Endodermal cell (in vitro differentiated cells): ENCODE results near the gene B4GALNT1. TPM values are rescaled to one million over a fixed set of nuclear protein-coding genes. Genes with fewer than 3 reads are reported as not detected.
"Not testable (repeated sequence)": the region's sequence is repeated elsewhere in the genome, so short reads cannot be mapped to it uniquely, and the experiment has no call there.

Source experiments
- DNase-seq: peaks from one replicate; pipeline ENCODE4 v3.0.0-alpha.2; 2017
- H3K27ac ChIP-seq: 2 replicates; pipeline ENCODE4 v1.5.1; 2013; ENCODE audit warnings: mild to moderate bottlenecking, low read depth, low read length, moderate library complexity
- H3K27me3 ChIP-seq: 2 replicates; pipeline ENCODE4 v1.6.1; 2013; ENCODE audit warnings: mild to moderate bottlenecking, low read length, moderate library complexity; ENCODE audit not compliant: insufficient read depth, control insufficient read depth, poor library complexity, severe bottlenecking
- H3K36me3 ChIP-seq: 2 replicates; pipeline ENCODE4 v1.7.0; 2013; ENCODE audit warnings: mild to moderate bottlenecking, low read length, moderate library complexity; ENCODE audit not compliant: control insufficient read depth, insufficient read depth
- H3K4me1 ChIP-seq: one replicate; pipeline ENCODE4 v1.7.0; 2013; ENCODE audit warnings: low read length; ENCODE audit not compliant: control insufficient read depth, insufficient read depth
- H3K4me3 ChIP-seq: 2 replicates; pipeline ENCODE4 v1.5.1; 2013; ENCODE audit warnings: mild to moderate bottlenecking, low read length, moderate library complexity
- H3K9ac ChIP-seq: 2 replicates; pipeline ENCODE4 v1.6.1; 2013; ENCODE audit warnings: mild to moderate bottlenecking, low read length, moderate library complexity; ENCODE audit not compliant: poor library complexity, severe bottlenecking; ENCODE audit errors: extremely low read depth
- H3K9me3 ChIP-seq: 2 replicates; pipeline ENCODE4 v1.6.1; 2013; ENCODE audit warnings: mild to moderate bottlenecking, low read length, moderate library complexity; ENCODE audit not compliant: control insufficient read depth
- H3K27ac Mint-ChIP-seq: 2 replicates; pipeline ENCODE4 v1.8.0; 2020; ENCODE audit warnings: mixed read lengths
- H3K27me3 Mint-ChIP-seq: 2 replicates; pipeline ENCODE4 v1.8.0; 2021; ENCODE audit warnings: mild to moderate bottlenecking, mixed read lengths; ENCODE audit not compliant: insufficient read depth
- H3K36me3 Mint-ChIP-seq: 2 replicates; pipeline ENCODE4 v1.8.0; 2020; ENCODE audit warnings: low read depth, mixed read lengths
- H3K4me1 Mint-ChIP-seq: 2 replicates; pipeline ENCODE4 v1.8.0; 2020; ENCODE audit warnings: mixed read lengths
- H3K4me3 Mint-ChIP-seq: 2 replicates; pipeline ENCODE4 v1.8.0; 2020; ENCODE audit warnings: mild to moderate bottlenecking, moderate library complexity, mixed read lengths
- H3K9me3 Mint-ChIP-seq: 2 replicates; pipeline ENCODE4 v1.8.0; 2020; ENCODE audit warnings: mild to moderate bottlenecking, mixed read lengths
- CTCF ChIP-seq: fragments of 200-600 bp; sonication (generic); conservative IDR thresholded peaks from 2 replicates; pipeline ENCODE4 v1.5.0; 2021; ENCODE audit warnings: antibody characterized with exemption, mild to moderate bottlenecking
- WGBS, 2 experiments: methylation state at CpG; one replicate each; pipeline versions ENCODE4 v1.1.5 to v1.1.7; 2013; ENCODE audit warnings: missing lambda C conversion rate in 2 of 2, mixed read lengths in 1 of 2; ENCODE audit not compliant: insufficient coverage in 1 of 2, insufficient read length in 1 of 2; 5-methylcytosine and 5-hydroxymethylcytosine counted together
- total RNA-seq, 2 donors: library from RNA; stranded (reverse); fragmentation: NEBNext Ultra II Directional in 1 of 2; extraction: Animal tissue kit (Norgen Biotek cat#: 25700) in 1 of 2; gene quantifications; 2 replicates in 1 of 2; 3 replicates in 1 of 2; pipeline ENCODE4 v1.2.1, GENCODE V29; 2021

The B4GALNT1 gene
- total RNA-seq, 2 donors from 2014 or later: 0.49 to 0.66 TPM

- Histone ChIP-seq H3K4me1 (peaks cover 6% of the 10 kb centered on the region), H3K27me3 (peaks cover 21% of the 10 kb centered on the region), H3K9me3 (no peaks in the 10 kb centered on the region), H3K27ac (no peak overlapping the region), H3K36me3 (peaks cover 12% of the 10 kb centered on the region), H3K9ac (no peak overlapping the region), H3K4me3 (peak overlapping the region; percentile 97)
- Mint-ChIP-seq H3K9me3 (no peaks in the 10 kb centered on the region), H3K4me3 (peak overlapping the region; percentile 84), H3K27me3 (peaks cover 3% of the 10 kb centered on the region), H3K27ac (peak overlapping the region; percentile 53), H3K36me3 (peaks cover 11% of the 10 kb centered on the region), H3K4me1 (peaks cover 27% of the 10 kb centered on the region)
- DNase-seq: no peak
- 35% methylated on average over 2 of the region's 2 CpGs; no CpG with 5 or more reads in 1 of the 2 experiments for WGBS, 2 experiments
- TF ChIP-seq CTCF: no peak
Measured at GRCh38 chr12:57590479-57590863, 42.5 kb downstream of the B4GALNT1 start.

- 91 to 93% methylated on average over 6 to 15 of the region's 15 CpGs for WGBS, 2 experiments
- not testable (repeated sequence) for H3K4me3 Mint-ChIP-seq, H3K9me3 Mint-ChIP-seq, H3K36me3 Mint-ChIP-seq, H3K4me3 ChIP-seq, H3K9me3 ChIP-seq, H3K36me3 ChIP-seq, H3K9ac ChIP-seq, H3K4me1 ChIP-seq, H3K27ac Mint-ChIP-seq, H3K27me3 Mint-ChIP-seq, H3K27ac ChIP-seq
- DNase-seq: peak; percentile 38
- peaks cover 35% of the 10 kb centered on the region for H3K27me3 ChIP-seq
- peaks cover 29% of the 10 kb centered on the region for H3K4me1 Mint-ChIP-seq
Measured at GRCh38 chr12:57588951-57589610, 43.9 kb downstream of the B4GALNT1 start.

GRCh38 chr12:57586832-57587429 lies 46.1 kb downstream of the B4GALNT1 start:
- Mint-ChIP-seq H3K4me3 (no peak overlapping the region), H3K27me3 (peaks cover 5% of the 10 kb centered on the region), H3K9me3 (no peaks in the 10 kb centered on the region), H3K36me3 (no peaks in the 10 kb centered on the region), H3K4me1 (peaks cover 17% of the 10 kb centered on the region), H3K27ac (no peak overlapping the region)
- TF ChIP-seq CTCF: no peak
- no peaks in the 10 kb centered on the region for H3K9me3 ChIP-seq
- no peak overlapping the region for H3K4me3 ChIP-seq
- no peaks in the 10 kb centered on the region for H3K36me3 ChIP-seq
- H3K4me1 ChIP-seq: no peaks in the 10 kb centered on the region
- no peak overlapping the region for H3K9ac ChIP-seq
- DNase-seq: no peak
- no peak overlapping the region for H3K27ac ChIP-seq
- H3K27me3 ChIP-seq: peaks cover 40% of the 10 kb centered on the region
- 83 to 91% methylated on average over 2 to 3 of the region's 3 CpGs for WGBS, 2 experiments
